Natural killer cell treated with Interleukin-12 subunit alpha and Interleukin-12 subunit beta and Interleukin-15 and Interleukin-18, amount 100 ng/mL, for 72 hours (primary cell): Measurements from ENCODE around the gene NEK10. TPM values are rescaled to one million over a fixed set of nuclear protein-coding genes. Genes with fewer than 3 reads are reported as not detected.

Experiments
- ATAC-seq, 2 donors: fragments of 150-1000 bp; cut with Tn5 transposase in 1 of 2; sonication (Bioruptor Pico), chemical (Tn5 transposase) in 1 of 2; 2 replicates each; pipeline ENCODE4 v1.10.0; 2021
- DNase-seq: peaks from one replicate; pipeline ENCODE4 v3.0.0; 2022; ENCODE audit warnings: low spot score
- H3K27ac Mint-ChIP-seq, 2 donors: 1 replicate in 1 of 2; 2 replicates in 1 of 2; pipeline ENCODE4 v1.8.0; 2022; ENCODE audit warnings: mixed read lengths in 2 of 2, mild to moderate bottlenecking in 1 of 2, moderate library complexity in 1 of 2
- H3K27me3 Mint-ChIP-seq, 2 donors: 1 replicate in 1 of 2; 2 replicates in 1 of 2; pipeline ENCODE4 v1.8.0; 2022; ENCODE audit warnings: mixed read lengths in 2 of 2
- H3K36me3 Mint-ChIP-seq: one replicate; pipeline ENCODE4 v1.8.0; 2022; ENCODE audit warnings: mixed read lengths
- H3K4me1 Mint-ChIP-seq, 2 donors: 1 replicate in 1 of 2; 2 replicates in 1 of 2; pipeline ENCODE4 v1.8.0; 2022; ENCODE audit warnings: low read depth in 2 of 2, mixed read lengths in 2 of 2, mild to moderate bottlenecking in 1 of 2
- H3K4me3 Mint-ChIP-seq: one replicate; pipeline ENCODE4 v1.8.0; 2022; ENCODE audit warnings: mixed read lengths
- H3K9me3 Mint-ChIP-seq: 2 replicates; pipeline ENCODE4 v1.8.0; 2022; ENCODE audit warnings: mixed read lengths
- total RNA-seq, 2 donors: library from RNA; stranded (reverse); gene quantifications; one replicate each; pipeline ENCODE4 v1.2.3, GENCODE V29; 2022

Gene NEK10
- total RNA-seq, 2 donors from 2014 or later: 1.1 to 4.0 TPM

DNA sequence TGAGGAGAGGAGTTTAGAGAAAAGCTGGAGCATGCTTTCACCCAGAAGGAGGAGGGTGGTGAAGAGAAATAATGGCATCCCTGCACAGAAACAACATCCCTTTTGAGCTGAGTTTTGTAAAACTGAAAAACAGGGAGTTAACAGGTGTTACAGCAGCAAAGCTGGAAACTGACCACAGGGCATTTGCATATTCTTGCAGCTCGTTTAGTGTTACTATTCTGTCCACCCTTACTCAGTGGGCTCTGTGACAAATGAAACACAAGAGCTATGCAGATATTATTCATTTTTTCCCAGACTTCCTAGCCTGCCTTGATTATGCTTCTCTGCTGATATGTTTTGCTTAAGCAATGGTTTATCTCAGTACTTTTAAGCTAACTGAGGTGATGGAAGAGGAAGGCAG lies 272.0 kb downstream of the NEK10 start:
- H3K4me1 Mint-ChIP-seq: no peaks in the 10 kb centered on the region

DNA sequence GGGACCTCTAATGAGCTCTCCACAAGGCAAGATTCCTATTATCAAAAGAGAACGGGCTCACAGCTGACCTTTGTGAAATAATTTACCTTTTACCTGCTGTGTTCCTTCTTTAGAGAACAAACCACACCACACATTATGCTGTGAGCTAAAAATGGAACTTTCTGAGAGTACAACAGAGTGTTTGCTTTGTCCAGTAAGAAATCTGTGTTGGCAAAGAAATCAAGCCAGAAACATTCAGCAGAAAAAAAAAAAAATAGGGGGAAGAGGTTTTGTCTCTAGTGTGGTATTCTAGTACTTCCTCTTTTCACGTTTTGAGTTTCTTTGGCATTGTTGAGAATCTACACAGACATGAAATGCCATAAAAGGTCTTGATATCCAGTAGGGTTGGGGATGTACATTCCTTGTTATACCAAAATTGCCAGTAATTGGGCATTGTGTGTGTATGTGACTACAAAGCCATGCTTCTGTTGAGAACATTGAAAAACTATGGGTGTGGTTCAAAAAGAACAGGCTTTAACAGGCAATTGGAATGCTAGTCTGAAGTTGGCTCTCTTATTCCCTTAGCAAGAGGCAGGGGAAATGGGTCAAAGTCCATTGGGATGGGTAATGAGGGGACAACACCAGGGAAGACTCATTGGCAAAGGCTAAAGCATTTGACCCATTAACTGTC lies 273.5 kb downstream of the NEK10 start:
- Mint-ChIP-seq H3K27me3 (no peaks in the 10 kb centered on the region), H3K4me3 (no peak overlapping the region), H3K9me3 (peaks cover 10% of the 10 kb centered on the region), H3K27ac (no peak overlapping the region), H3K4me1 (no peaks in the 10 kb centered on the region), H3K36me3 (no peaks in the 10 kb centered on the region)
- DNase-seq (no peak), ATAC-seq (no peak)

More for the DNA sequence above, 272.0 kb downstream of the NEK10 start:
- Mint-ChIP-seq H3K4me3 (no peak overlapping the region), H3K9me3 (peaks cover 4% of the 10 kb centered on the region), H3K27ac (no peak overlapping the region), H3K36me3 (no peaks in the 10 kb centered on the region), H3K27me3 (no peaks in the 10 kb centered on the region)
- DNase-seq (no peak), ATAC-seq (no peak)

DNA sequence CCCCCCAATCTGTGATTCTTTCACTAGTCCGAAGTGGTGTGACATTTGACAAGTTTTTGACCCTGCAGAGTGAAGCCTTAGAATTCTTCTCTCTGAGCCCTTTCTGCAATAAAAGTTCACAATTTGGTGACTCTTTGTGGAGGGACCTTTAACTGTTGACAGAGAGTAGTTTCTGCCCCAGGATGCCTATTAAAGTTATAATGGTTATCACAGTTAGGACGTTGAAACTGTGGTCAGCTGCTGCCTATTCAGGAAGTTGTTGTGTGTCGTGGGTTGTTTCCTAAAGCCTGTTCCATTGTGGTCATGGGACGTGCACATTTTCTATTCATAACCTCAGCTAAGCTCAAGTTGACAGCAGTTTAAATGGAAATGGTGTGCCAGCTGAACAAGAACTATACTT lies 274.5 kb downstream of the NEK10 start:
- H3K4me1 Mint-ChIP-seq: no peaks in the 10 kb centered on the region
- H3K27ac Mint-ChIP-seq: no peak overlapping the region
- ATAC-seq: no peak
- H3K9me3 Mint-ChIP-seq: peaks cover 6% of the 10 kb centered on the region
- DNase-seq: no peak
- H3K36me3 Mint-ChIP-seq: no peaks in the 10 kb centered on the region
- H3K4me3 Mint-ChIP-seq: no peak overlapping the region
- no peaks in the 10 kb centered on the region for H3K27me3 Mint-ChIP-seq

DNA sequence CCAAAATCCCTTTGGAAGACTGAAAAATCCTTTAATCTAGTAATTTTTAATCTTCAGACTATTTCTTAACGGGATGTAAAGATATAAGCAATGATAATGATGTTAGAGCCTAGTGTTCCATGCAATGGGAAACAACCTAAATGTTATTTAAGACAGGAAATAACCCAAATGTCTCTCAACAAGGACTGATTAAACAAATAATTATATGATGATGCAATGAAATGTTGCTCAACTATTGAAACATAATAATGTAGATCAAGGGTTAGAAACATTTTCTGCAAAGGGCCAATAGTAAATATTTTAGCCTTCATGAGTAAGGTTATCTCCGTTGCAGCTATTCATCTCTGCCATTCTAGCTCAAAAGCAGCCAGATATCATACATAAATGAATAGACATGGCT lies 275.4 kb downstream of the NEK10 start:
- Mint-ChIP-seq H3K27ac (no peak overlapping the region), H3K9me3 (peaks cover 6% of the 10 kb centered on the region), H3K4me3 (no peak overlapping the region), H3K27me3 (no peaks in the 10 kb centered on the region), H3K4me1 (no peaks in the 10 kb centered on the region), H3K36me3 (no peaks in the 10 kb centered on the region)
- no peak for ATAC-seq
- DNase-seq: no peak

DNA sequence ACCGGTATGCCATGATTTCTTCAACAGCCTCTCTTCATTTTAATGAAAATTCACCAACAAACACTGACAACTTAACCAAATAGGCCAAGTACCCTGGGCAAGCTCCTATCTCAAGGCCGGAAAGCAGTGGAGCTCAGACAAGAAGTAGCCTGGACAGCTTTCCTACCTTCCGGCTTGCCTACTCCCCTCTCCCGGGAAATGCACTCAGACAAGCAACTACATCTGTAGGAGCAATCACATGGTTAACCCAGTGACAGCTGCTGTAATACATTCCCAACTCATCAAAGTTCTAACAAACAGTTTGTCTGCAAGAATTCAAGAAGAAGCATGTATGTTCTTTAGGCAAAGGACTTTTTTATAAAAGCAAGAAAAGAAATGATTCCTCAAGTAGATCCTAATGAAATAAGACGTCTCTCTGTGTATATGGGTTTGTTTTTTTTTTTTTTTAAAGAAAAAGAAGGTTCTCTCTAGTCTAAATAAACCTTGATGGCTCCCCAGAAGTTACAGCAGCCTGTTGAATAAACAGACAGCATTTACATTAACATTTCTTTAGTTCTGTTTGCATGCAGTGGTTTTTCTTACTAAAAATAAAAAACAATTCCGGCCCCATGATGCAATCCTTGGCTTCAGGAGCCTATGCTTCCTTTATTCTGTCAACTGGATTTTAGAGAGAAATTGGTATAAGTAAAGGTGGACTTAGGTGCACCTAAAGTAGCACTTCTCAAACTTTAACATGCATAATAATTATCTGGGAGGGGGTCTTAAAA lies 278.7 kb downstream of the NEK10 start:
- no peaks in the 10 kb centered on the region for H3K36me3 Mint-ChIP-seq
- H3K4me3 Mint-ChIP-seq: no peak overlapping the region
- DNase-seq (no peak), ATAC-seq (no peak)
- peaks cover 0 to 4% of the 10 kb centered on the region in 2 donors for H3K27me3 Mint-ChIP-seq
- H3K9me3 Mint-ChIP-seq: peaks cover 6% of the 10 kb centered on the region
- H3K27ac Mint-ChIP-seq: no peak overlapping the region
- H3K4me1 Mint-ChIP-seq: no peaks in the 10 kb centered on the region

DNA sequence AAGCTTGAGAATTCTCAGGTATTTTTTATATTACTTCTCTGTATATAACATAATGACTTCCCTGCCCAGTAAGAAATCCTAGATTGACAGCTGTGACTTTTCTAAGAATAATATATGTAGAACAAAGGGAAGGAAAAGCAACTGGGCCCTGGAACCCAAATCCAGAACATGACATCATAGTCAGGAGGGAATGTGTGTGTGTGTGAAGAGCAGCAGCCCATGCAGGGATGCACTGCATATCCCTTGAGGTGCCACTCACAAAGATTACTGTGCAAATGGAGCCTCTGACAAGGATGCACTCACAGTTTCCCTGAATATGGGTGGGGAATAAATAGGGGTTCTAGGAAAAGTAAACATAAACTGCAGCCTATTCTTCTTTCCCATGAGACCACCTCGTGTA lies 279.5 kb downstream of the NEK10 start:
- no peak for DNase-seq
- no peak for ATAC-seq
- H3K4me3 Mint-ChIP-seq: no peak overlapping the region
- H3K27me3 Mint-ChIP-seq: peaks cover 0 to 7% of the 10 kb centered on the region in 2 donors
- no peaks in the 10 kb centered on the region for H3K36me3 Mint-ChIP-seq
- H3K9me3 Mint-ChIP-seq: peaks cover 6% of the 10 kb centered on the region
- H3K4me1 Mint-ChIP-seq: no peaks in the 10 kb centered on the region
- H3K27ac Mint-ChIP-seq: no peak overlapping the region

DNA sequence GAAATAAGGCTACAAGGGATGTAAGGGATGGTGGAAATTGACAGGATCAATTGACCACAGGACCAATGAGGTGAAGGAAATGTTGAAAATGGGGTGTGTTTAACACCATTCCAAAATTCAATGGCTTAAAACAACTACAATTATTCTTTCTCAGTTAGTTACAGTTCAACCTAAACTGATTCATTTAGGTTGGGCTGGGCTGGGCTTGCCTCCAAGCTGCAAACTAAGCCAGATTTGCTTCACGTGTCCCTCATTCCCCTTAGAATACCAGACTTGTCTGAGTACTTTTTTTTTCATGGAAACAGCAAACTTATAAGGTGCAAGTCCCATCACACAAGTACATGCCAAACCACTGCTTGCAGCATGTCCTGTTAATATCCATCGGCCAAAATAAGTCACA lies 280.1 kb downstream of the NEK10 start:
- no peak for ATAC-seq
- peaks cover 0 to 7% of the 10 kb centered on the region in 2 donors for H3K27me3 Mint-ChIP-seq

DNA sequence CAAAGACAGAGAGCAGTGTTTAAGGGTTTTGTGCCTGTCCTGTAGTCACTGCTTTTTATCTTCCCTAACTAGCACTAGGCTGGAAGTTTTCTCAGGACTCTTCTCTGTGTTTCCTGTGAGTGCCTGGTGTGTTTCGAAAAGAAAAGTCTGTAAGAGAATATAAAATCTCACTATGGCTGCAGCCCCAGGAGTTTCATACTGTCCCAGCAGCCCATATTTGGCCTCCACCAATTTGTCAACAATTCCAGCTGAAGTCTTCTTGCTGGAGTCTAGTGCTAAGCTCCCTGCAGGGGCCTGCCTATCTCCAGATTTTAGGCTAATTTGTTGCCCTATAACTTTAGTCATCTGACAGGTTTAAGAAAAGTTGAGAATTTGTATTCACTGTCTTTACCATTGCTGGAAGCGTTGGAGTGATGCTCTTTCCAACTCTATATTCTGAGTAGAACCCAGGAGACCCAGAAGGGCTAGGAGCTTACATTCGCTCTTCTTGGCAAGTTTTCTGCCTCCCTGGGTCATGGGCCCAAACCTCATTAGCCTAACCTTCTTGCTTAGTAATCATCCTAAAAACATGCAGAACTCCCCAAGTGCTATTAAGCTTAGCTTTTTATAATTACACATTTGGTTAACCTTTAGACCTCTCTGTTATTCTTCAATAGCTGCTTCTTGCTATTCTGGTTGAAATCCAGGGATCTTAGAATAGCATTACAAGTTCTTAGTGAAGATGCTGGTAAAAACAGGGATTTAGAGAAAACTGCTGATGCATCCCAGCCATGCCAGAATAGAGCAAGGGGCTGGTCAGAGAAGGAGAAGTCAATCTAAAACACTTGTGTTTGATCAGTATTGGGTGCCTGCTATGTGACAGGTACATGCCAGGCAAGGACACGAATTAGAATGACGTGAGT lies 283.1 kb downstream of the NEK10 start:
- Mint-ChIP-seq H3K36me3 (no peaks in the 10 kb centered on the region), H3K4me3 (no peak overlapping the region), H3K4me1 (no peaks in the 10 kb centered on the region), H3K9me3 (peaks cover 3% of the 10 kb centered on the region), H3K27me3 (peaks cover 0 to 7% of the 10 kb centered on the region in 2 donors), H3K27ac (no peak overlapping the region)
- no peak for DNase-seq
- no peak for ATAC-seq

More for the DNA sequence above, 280.1 kb downstream of the NEK10 start:
- Mint-ChIP-seq H3K4me1 (no peaks in the 10 kb centered on the region), H3K4me3 (no peak overlapping the region), H3K9me3 (peaks cover 6% of the 10 kb centered on the region), H3K27ac (no peak overlapping the region), H3K36me3 (no peaks in the 10 kb centered on the region)
- no peak for DNase-seq

DNA sequence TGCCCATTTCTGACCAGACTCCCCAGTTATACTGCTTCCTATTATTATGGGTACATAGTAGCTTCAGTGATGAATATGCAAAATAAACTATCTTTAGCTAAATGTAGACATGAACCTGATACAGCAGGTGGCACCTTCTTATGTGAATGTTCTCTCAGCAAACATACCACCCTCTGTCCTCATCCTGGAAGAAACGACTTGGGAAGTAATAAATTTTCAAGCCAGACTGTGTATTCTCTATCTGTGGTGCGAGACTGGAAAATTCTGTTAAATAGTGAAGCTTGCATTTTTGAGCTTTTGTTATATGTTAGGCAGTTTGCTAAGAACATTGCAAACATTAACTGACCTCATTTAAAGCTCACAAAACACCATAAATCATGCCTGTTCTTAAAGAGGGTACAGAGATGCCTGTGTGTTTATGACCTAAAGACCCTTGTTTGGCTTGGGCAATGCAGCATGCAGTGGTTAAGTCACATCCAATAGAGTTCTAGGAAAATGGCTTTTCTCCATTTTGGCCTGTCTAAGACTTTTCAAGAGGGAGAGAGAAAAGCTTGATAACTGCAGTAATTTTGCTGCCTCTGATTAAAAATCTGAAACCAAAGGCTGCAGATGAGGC lies 287.1 kb downstream of the NEK10 start:
- ATAC-seq (no peak), DNase-seq (no peak)
- Mint-ChIP-seq H3K27me3 (peaks cover 0 to 7% of the 10 kb centered on the region in 2 donors), H3K4me3 (no peak overlapping the region), H3K9me3 (peaks cover 2% of the 10 kb centered on the region), H3K36me3 (no peaks in the 10 kb centered on the region), H3K4me1 (no peaks in the 10 kb centered on the region), H3K27ac (no peak overlapping the region)

DNA sequence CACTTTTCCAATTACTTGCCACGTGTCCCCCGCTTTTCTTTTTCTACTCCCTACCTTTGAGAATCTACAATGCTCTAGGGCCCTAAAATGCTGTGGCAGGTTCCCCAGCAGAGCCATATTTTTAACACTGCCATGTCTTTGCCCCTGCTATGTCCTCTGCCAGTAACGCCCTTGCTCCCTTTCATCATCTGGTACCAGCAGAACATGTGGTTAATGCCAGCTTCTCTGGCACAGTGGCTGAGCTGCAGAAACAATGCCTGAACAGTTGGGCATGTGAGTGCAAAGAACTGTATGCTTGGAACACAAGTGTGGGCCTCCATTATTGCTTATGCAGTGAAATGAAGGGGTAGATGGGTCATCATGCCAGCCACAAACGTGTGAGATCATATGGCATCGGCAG lies 287.6 kb downstream of the NEK10 start:
- Mint-ChIP-seq H3K4me3 (no peak overlapping the region), H3K9me3 (peaks cover 2% of the 10 kb centered on the region), H3K4me1 (no peaks in the 10 kb centered on the region), H3K36me3 (no peaks in the 10 kb centered on the region), H3K27ac (no peak overlapping the region), H3K27me3 (peaks cover 0 to 7% of the 10 kb centered on the region in 2 donors)
- ATAC-seq (no peak), DNase-seq (no peak)

DNA sequence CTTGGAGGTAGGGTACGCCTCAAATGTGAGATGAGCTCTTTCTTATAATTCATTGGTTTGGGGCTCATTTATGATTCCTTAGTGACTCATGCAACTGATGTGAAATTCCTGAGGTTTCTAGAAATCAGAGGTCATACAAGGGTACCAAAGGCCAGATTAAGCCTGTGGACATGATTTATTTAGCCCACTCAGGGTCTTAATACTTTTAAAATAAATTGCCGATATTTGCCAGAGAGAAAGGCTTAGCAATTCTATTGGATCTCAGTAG lies 289.0 kb downstream of the NEK10 start:
- H3K9me3 Mint-ChIP-seq: peaks cover 2% of the 10 kb centered on the region

DNA sequence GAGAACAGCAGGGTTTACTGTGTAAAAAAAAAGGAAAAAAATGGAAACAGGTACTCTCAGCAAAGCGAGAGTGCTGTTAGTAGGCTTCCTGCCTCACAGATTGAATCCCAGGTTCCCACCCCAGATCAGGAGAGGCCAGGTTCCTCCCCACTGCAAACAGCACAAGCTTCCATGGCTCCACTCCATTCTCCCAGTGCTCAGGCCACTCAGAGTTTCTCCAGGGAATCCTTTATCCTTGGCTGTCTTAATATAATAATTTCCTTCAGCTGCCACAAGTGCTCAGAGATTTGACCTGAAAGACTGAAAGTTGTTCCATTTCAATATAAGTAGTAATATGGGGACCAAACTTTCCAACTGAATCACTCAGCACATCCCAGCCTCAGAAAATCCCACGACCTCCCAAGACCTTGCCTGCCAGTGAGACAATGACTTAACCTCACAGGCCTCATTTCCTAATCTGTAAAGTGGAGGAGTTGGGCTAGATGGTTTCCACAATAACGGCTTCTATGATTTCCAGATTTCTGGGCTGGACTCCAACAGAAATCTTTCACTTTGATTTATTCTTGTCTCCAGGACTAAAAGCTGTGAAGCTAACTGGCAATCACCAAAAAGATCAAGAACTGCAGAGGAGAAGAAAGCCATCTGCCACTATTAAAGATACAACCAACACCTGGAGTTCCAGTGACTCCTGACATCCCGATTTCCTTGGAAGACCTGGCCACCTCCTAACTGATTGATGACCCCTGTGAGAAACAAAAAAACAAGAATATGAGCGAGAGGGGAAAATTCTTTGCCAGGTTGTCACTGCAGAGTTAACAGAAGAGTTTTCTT lies 289.5 kb downstream of the NEK10 start:
- Mint-ChIP-seq H3K36me3 (no peaks in the 10 kb centered on the region), H3K4me1 (no peaks in the 10 kb centered on the region), H3K27me3 (no peaks in the 10 kb centered on the region), H3K4me3 (no peak overlapping the region), H3K9me3 (peaks cover 2% of the 10 kb centered on the region), H3K27ac (no peak overlapping the region)
- DNase-seq (no peak), ATAC-seq (no peak)

More for the DNA sequence above, 289.0 kb downstream of the NEK10 start:
- no peaks in the 10 kb centered on the region for H3K36me3 Mint-ChIP-seq
- H3K27ac Mint-ChIP-seq: no peak overlapping the region
- DNase-seq (no peak), ATAC-seq (no peak)
- H3K27me3 Mint-ChIP-seq: peaks cover 0 to under 1% of the 10 kb centered on the region in 2 donors
- H3K4me3 Mint-ChIP-seq: no peak overlapping the region
- no peaks in the 10 kb centered on the region for H3K4me1 Mint-ChIP-seq
